Kidney glomerular epithelial cell (primary cell): ENCODE results near the gene POGZ.
"Not testable (repeated sequence)": the region's sequence is repeated elsewhere in the genome, so short reads cannot be mapped to it uniquely, and the experiment has no call there.

Experiments
- DNase-seq: peaks from one replicate; lab custom pipeline; 2025; lab: John Stamatoyannopoulos, UW

The POGZ gene

GRCh38 chr1:151478140-151478812 lies 19.0 kb upstream of the POGZ start:
- no peak for DNase-seq

GRCh38 chr1:151477066-151477465 lies 17.8 kb upstream of the POGZ start:
- DNase-seq, result no peak

- DNase-seq, result no peak
Observed at GRCh38 chr1:151476083-151476482, 16.8 kb upstream of the POGZ start.

GRCh38 chr1:151475175-151475574 lies 15.9 kb upstream of the POGZ start:
- DNase-seq, result no peak

- DNase-seq, result no peak
Observed at GRCh38 chr1:151474745-151475144, 15.5 kb upstream of the POGZ start.

GRCh38 chr1:151472856-151473731 lies 13.8 kb upstream of the POGZ start:
- DNase-seq, result peak; percentile 33

GRCh38 chr1:151465026-151465425 lies 5.7 kb upstream of the POGZ start:
- DNase-seq, result no peak

- DNase-seq, result no peak
Observed at GRCh38 chr1:151461694-151462093, 2.4 kb upstream of the POGZ start.

- peak; percentile 35 for DNase-seq
Observed at GRCh38 chr1:151458802-151459330, 428 bp downstream of the POGZ start.

- peak; percentile 30 for DNase-seq
Observed at GRCh38 chr1:151457911-151458801, 1.1 kb downstream of the POGZ start.

GRCh38 chr1:151455966-151456365 lies 3.3 kb downstream of the POGZ start:
- no peak for DNase-seq

GRCh38 chr1:151455231-151455630 lies 4.1 kb downstream of the POGZ start:
- no peak for DNase-seq

GRCh38 chr1:151447696-151448095 lies 11.6 kb downstream of the POGZ start:
- DNase-seq, result no peak

GRCh38 chr1:151444783-151445177 lies 14.5 kb downstream of the POGZ start:
- no peak for DNase-seq

- peak; percentile 67 for DNase-seq
Observed at GRCh38 chr1:151443846-151444782, 15.2 kb downstream of the POGZ start.

GRCh38 chr1:151437396-151437795 lies 21.9 kb downstream of the POGZ start:
- not testable (repeated sequence) for DNase-seq

GRCh38 chr1:151436985-151437384 lies 22.3 kb downstream of the POGZ start:
- no peak for DNase-seq

- DNase-seq, result no peak
Observed at GRCh38 chr1:151435174-151435573, 24.1 kb downstream of the POGZ start.

GRCh38 chr1:151433827-151434226 lies 25.5 kb downstream of the POGZ start:
- not testable (repeated sequence) for DNase-seq

- no peak for DNase-seq
Observed at GRCh38 chr1:151428068-151428467, 31.2 kb downstream of the POGZ start.

GRCh38 chr1:151425103-151425502 lies 34.2 kb downstream of the POGZ start:
- no peak for DNase-seq
